Right ventricle myocardium superior (tissue), 1 donor: ENCODE measurements around the gene CEP78. TPM values are rescaled to one million over a fixed set of nuclear protein-coding genes. Genes with fewer than 3 reads are reported as not detected.
"Not testable (repeated sequence)": the region's sequence is repeated elsewhere in the genome, so short reads cannot be mapped to it uniquely, and the experiment has no call there.

ENCODE experiments used
- ATAC-seq: fragments of 200-7000 bp; cut with Tn5 transposase; one replicate; pipeline ENCODE4 v1.9.1; 2020; ENCODE audit warnings: mild to moderate bottlenecking; ENCODE audit not compliant: poor library complexity
- DNase-seq: peaks from one replicate; pipeline ENCODE4 v3.0.0-alpha.2; 2020
- intact Hi-C: fragments of 100-400 bp; cut with DNase I; formaldehyde crosslinking; loops from one replicate; pipeline ENCODE4 v1.11.2; 2022
- long read RNA-seq: library from polyadenylated mRNA; unstranded; transcript quantifications from one replicate; pipeline ENCODE4 v2.0.0, GENCODE V29; 2021
- total RNA-seq: library from RNA; stranded (reverse); fragmentation: NEBNext Ultra II Directional; extraction: Animal tissue kit (Norgen Biotek cat#: 25700); gene quantifications from one replicate; pipeline ENCODE4 v1.2.1, GENCODE V29; 2021
- donor health status: DM: no; HTN: yes; CAD: no; lungs with severe emphysema.

CEP78 gene
- total RNA-seq: 2.8 TPM
- long read RNA-seq, partial matches to known transcripts: 3 of 8 reads
- long read RNA-seq, other reads (novel, unspliced or antisense): 2 of 8 reads

GRCh38 chr9:78235762-78236550 is at the start of gene CEP78:
Gene CEP78, plus strand, starts transcription at chr9:78236075. Its CDS starts 276 bp downstream, at chr9:78236351.
- peak; percentile 100 for ATAC-seq
- intact Hi-C loops: no loop called here
- DNase-seq: peak; percentile 95

- ATAC-seq: peak; percentile 60
- peak; percentile 62 for DNase-seq
- intact Hi-C loops: no loop called here
Observed at GRCh38 chr9:78187763-78188484, 48.0 kb upstream of the CEP78 start.

- intact Hi-C loops: no loop called here
- ATAC-seq (no peak), DNase-seq (no peak)
Observed at GRCh38 chr9:78188594-78188993, 47.3 kb upstream of the CEP78 start.

GRCh38 chr9:78189001-78189400 is 46.9 kb upstream of the CEP78 start:
- intact Hi-C loops: no loop called here
- ATAC-seq: no peak
- DNase-seq: no peak

- ATAC-seq (no peak), DNase-seq (no peak)
- intact Hi-C loops: no loop called here
Observed at GRCh38 chr9:78189461-78189860, 46.4 kb upstream of the CEP78 start.

- no peak for DNase-seq
- ATAC-seq: no peak
- intact Hi-C loops: no loop called here
Observed at GRCh38 chr9:78191931-78192330, 43.9 kb upstream of the CEP78 start.

- DNase-seq: no peak
- no peak for ATAC-seq
- intact Hi-C loops: no loop called here
Observed at GRCh38 chr9:78196258-78196657, 39.6 kb upstream of the CEP78 start.

GRCh38 chr9:78201158-78201777 is 34.6 kb upstream of the CEP78 start:
- DNase-seq: peak; percentile 59
- intact Hi-C loops, ATAC-seq: not testable (repeated sequence)

- no peak for DNase-seq
- ATAC-seq: no peak
- intact Hi-C loops: no loop called here
Observed at GRCh38 chr9:78207319-78207718, 28.6 kb upstream of the CEP78 start.

- intact Hi-C loops: no loop called here
- ATAC-seq: no peak
- no peak for DNase-seq
Observed at GRCh38 chr9:78207901-78208300, 28.0 kb upstream of the CEP78 start.

- intact Hi-C loops: no loop called here
- DNase-seq: no peak
- ATAC-seq: no peak
Observed at GRCh38 chr9:78209127-78209526, 26.7 kb upstream of the CEP78 start.

- DNase-seq (no peak), ATAC-seq (no peak)
- intact Hi-C loops: no loop called here
Observed at GRCh38 chr9:78210841-78211301, 25.0 kb upstream of the CEP78 start.

- intact Hi-C loops: no loop called here
- no peak for DNase-seq
- no peak for ATAC-seq
Observed at GRCh38 chr9:78212868-78213267, 23.0 kb upstream of the CEP78 start.

- intact Hi-C loops: no loop called here
- ATAC-seq (no peak), DNase-seq (no peak)
Observed at GRCh38 chr9:78213712-78214111, 22.2 kb upstream of the CEP78 start.

GRCh38 chr9:78214492-78214891 is 21.4 kb upstream of the CEP78 start:
- DNase-seq (no peak), ATAC-seq (no peak)
- intact Hi-C loops: no loop called here

GRCh38 chr9:78215706-78216105 is 20.2 kb upstream of the CEP78 start:
- intact Hi-C loops: no loop called here
- DNase-seq: no peak
- ATAC-seq: no peak

- intact Hi-C loops: no loop called here
- no peak for DNase-seq
- no peak for ATAC-seq
Observed at GRCh38 chr9:78218890-78219289, 17.0 kb upstream of the CEP78 start.

GRCh38 chr9:78221425-78221824 is 14.4 kb upstream of the CEP78 start:
- ATAC-seq (no peak), DNase-seq (no peak)
- intact Hi-C loops: no loop called here

GRCh38 chr9:78221841-78222240 is 14.0 kb upstream of the CEP78 start:
- intact Hi-C loops, DNase-seq, ATAC-seq: not testable (repeated sequence)
